ENCODE measurements around the gene SEC11A.
"Not testable (repeated sequence)": the region's sequence is repeated elsewhere in the genome, so short reads cannot be mapped to it uniquely, and the experiment has no call there.

The SEC11A gene

DNA sequence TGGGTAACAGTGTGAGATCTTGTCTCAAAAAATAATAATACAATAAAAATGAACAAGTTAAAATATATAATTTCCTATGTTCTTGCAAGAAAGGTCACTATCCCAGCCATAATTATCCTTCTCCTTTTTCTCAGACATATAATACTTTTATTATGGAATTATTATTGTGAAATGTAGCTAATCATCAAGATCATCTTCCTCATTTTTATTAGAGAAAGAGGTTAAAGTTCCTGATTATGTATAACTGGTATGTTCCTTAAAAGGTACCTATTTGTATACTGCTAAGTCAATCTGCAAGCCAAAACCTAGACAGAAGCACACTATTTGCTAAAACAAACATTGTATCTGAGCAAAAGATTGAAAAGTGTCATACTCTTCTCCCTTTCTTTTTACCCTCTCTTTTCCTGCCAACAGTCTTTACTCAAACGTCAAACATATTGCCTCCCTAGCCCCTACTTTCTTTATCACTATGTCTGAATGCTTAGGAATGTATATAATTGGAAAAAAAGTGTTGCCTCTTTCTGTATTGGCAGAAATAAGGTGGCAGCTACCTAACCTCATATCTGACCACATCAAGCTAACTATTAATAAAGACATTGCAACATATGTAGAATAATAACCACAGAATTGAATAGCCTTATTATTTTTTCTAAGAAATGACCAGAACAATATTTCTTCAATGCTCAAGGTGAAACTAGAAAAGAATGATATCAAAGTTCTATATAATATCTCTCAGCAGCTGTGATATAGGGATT lies 18.5 kb downstream of the SEC11A start:
- no peak overlapping the region for H3K4me3 ChIP-seq (ENCODE audit: low read depth, low read length)
- TF ChIP-seq, protein P1, sequence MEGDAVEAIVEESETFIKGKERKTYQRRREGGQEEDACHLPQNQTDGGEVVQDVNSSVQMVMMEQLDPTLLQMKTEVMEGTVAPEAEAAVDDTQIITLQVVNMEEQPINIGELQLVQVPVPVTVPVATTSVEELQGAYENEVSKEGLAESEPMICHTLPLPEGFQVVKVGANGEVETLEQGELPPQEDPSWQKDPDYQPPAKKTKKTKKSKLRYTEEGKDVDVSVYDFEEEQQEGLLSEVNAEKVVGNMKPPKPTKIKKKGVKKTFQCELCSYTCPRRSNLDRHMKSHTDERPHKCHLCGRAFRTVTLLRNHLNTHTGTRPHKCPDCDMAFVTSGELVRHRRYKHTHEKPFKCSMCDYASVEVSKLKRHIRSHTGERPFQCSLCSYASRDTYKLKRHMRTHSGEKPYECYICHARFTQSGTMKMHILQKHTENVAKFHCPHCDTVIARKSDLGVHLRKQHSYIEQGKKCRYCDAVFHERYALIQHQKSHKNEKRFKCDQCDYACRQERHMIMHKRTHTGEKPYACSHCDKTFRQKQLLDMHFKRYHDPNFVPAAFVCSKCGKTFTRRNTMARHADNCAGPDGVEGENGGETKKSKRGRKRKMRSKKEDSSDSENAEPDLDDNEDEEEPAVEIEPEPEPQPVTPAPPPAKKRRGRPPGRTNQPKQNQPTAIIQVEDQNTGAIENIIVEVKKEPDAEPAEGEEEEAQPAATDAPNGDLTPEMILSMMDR (IDR thresholded peaks at IDR 0.05; ENCODE audit: borderline replicate concordance, insufficient read depth, low read depth, low read length): no peak

DNA sequence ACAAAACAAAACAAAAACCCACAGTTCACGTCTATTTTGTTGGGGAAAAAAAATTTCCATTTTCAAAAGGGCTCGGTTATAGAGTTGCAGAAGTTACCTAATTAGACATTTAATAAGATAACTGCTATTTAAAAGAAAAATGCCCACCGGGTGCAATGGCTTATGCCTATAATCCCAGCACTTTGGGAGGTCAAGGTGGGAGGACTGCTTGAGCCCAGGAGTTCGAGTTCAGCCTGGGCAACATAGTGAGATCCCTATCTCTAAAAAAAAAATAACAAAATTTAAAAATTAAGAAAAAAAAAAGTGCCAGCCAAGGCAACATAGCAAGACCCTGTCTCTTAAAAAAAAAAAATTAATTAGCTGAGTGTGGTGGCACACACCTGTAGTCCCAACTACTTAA lies 19.2 kb downstream of the SEC11A start:
- TF ChIP-seq, protein P1 (IDR thresholded peaks at IDR 0.05; ENCODE audit: borderline replicate concordance, insufficient read depth, low read depth, low read length): no peak
- H3K4me3 ChIP-seq (ENCODE audit: low read depth, low read length): no peak overlapping the region

DNA sequence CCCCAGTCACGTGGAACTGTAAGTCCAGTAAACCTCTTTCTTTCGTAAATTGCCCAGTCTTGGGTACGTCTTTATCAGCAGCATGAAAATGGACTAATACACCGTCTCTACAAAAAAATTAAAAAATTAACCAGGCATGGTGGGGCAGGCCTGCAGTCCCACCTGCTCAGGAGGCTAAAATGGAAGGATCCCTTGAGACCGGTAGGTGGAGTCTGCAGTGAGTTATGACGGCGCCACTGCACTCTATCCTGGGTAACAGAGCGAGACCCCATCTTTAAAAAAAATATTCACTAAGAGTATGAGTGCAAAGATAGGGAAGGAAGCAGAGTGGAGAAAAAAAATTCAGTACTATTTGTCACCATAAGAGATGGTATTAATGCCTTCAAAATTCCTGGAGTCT lies 25.6 kb downstream of the SEC11A start:
- no peak overlapping the region for H3K4me3 ChIP-seq (ENCODE audit: low read depth, low read length)
- TF ChIP-seq, protein P1 (IDR thresholded peaks at IDR 0.05; ENCODE audit: borderline replicate concordance, insufficient read depth, low read depth, low read length): no peak

DNA sequence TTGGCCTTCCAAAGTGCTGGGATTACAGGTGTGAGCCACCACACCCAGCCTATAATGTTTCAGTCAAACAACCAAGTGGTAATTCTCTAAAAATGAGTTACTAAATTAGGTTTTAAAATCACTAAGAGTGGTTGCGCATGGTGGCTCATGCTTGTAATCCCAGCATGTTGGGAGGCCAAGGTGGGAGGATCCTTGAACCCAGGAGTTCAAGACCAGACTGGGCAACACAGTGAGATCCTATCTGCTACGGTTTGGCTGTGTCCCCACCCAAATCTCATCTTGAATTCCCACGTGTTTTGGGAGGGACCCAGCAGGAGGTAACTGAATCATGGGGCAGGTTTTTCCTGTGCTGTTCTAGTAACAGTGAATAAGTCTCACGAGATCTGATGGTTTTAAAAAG lies 26.1 kb downstream of the SEC11A start:
- TF ChIP-seq, protein P1 (IDR thresholded peaks at IDR 0.05; ENCODE audit: borderline replicate concordance, insufficient read depth, low read depth, low read length): no peak

DNA sequence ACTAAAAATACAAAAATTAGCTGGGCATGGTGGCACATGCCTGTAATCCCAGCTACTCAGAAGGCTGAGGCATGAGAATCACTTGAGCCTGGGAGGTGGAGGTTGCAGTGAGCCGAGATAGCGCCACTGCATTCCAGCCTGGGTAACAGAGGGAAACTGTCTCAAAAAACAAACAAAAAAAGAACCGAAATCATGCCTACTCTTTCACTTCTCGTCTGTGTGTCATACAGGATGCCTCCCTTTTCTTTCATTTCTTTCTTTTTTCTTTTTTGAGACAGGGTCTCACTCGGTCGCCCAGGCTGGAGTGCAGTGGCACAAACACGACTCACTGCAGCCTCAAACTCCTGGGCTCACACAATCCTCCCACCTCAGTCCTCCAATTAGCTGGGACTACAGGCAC lies 29.5 kb downstream of the SEC11A start:
- H3K4me3 ChIP-seq (ENCODE audit: low read depth, low read length): not testable (repeated sequence)

More for the DNA sequence above, 26.1 kb downstream of the SEC11A start:
- H3K4me3 ChIP-seq (ENCODE audit: low read depth, low read length): no peak overlapping the region

DNA sequence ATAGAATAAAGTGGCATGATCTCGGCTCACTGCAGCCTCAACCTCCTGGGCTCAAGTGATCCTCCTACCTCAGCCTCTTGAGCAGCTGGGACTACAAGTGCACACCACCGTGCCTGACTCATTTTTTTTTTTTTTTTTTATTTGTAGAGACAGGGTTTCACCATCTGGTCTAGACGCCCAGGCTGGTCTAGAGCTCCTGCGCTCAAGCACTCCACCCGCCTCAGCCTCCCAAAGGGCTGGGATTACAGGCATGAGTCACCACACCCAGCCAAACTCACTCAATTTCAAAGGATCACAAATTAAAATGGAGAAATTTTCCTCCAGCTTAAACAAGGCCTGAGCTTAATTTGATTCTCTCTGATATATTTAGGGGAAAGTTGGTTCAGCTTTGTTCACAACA lies 30.6 kb downstream of the SEC11A start:
- TF ChIP-seq, protein P1 (IDR thresholded peaks at IDR 0.05; ENCODE audit: borderline replicate concordance, insufficient read depth, low read depth, low read length): no peak
- no peak overlapping the region for H3K4me3 ChIP-seq (ENCODE audit: low read depth, low read length)

DNA sequence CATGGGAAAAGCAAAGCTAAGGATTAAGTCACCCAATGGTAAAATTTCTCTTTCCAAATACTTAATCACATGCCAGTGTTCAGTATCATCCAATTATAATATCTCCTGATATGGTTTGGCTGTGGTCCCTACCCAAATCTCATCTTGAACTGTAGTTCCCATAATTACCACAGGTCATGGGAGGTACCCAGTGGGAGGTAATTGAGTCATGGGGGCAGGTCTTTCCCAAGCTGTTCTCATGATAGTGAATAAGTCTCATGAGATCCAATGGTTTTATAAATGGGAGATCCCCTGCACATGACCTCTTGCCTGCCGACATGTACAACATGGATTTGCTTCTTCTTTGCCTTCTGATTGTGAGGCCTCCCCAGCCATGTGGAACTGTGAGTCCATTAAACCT lies 31.8 kb downstream of the SEC11A start:
- TF ChIP-seq, protein P1 (IDR thresholded peaks at IDR 0.05; ENCODE audit: borderline replicate concordance, insufficient read depth, low read depth, low read length): no peak
- no peak overlapping the region for H3K4me3 ChIP-seq (ENCODE audit: low read depth, low read length)
